Stimulated activated CD8-positive, alpha-beta memory T cell treated with anti-CD3 and anti-CD28 coated beads, Interleukin-15, amount 100 ng/mL, for 4 hours (primary cell): ENCODE measurements around the gene SLC15A2.
"Not testable (repeated sequence)": the region's sequence is repeated elsewhere in the genome, so short reads cannot be mapped to it uniquely, and the experiment has no call there.

ENCODE experiments used
- DNase-seq, 2 donors: peaks; one replicate each; pipeline ENCODE4 v3.0.0-alpha.2; 2020; ENCODE audit warnings: low read depth in 2 of 2

SLC15A2 gene

DNA sequence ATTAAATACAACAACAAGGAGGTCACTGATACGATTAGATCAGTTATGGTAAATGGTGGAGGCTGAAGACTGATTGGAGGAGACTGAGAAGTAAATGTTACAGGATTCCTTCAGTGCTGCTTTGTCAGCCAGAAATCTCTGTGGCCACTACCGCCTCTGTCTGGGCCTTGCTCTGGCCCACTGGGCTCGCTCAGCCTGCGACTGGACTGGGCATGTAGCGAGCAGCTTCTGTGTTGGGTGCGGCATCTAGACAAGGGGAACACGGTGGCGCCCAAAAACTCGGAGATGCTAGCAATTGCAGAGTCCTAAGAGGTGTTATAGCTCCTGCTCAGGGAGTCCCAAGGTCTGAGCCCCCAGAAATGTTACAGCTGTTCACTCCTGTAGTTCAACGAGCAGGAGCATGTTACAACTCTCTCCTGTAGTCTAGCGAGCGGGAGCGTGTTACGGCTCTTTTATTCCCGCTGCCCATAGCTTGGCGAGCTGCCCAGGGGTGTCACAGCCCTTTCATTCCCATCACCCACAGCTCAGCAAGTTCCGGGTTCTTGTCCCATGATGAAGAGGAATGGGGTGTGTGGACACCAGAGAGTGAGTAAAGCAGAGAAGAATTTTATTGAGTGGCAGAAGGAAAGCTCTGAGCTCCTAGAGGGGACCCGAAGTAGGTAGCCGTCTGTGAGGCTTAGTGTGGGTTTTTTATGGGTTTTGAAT lies 24.7 kb downstream of the SLC15A2 start:
- no peak for DNase-seq

DNA sequence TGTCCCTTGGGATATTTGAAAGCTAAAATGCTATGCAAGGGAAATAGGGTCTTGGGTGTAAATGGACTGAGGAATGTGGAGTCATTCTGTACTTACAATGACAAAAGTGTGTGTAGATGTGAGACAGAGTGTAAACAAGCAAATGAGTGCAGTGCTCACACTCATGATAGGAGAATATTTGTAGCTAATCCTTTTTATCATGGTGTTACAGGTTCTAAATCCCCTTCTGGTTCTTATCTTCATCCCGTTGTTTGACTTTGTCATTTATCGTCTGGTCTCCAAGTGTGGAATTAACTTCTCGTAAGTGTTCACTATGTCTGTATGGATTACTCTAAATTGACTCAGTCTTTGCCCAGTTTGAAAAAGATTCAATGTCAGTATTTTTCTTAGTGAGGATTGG lies 30.5 kb downstream of the SLC15A2 start:
- DNase-seq: no peak

- no peak for DNase-seq
Observed at GRCh38 chr3:121926380-121926779, 32.2 kb downstream of the SLC15A2 start.

GRCh38 chr3:121938141-121938855 lies 44.1 kb downstream of the SLC15A2 start:
- not testable (repeated sequence) for DNase-seq

DNA sequence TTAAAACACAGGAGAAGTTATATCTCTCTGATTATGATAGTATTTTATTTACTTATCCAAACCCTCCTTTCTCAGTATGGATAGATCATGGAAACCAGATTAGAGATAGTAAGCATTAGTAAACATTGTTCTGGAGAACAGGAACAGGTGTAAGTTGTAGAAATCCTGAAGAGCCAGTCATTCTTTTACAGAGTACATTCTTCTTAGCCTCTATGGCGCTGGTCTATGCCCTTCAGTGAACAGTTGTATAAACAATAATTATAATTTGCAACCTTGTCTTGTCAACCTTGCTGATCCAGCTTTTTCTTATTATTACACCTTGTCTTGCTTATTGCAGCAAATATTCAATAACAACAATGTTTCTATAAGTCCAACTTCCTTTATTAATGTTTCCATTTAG lies 47.4 kb downstream of the SLC15A2 start:
- no peak for DNase-seq

DNA sequence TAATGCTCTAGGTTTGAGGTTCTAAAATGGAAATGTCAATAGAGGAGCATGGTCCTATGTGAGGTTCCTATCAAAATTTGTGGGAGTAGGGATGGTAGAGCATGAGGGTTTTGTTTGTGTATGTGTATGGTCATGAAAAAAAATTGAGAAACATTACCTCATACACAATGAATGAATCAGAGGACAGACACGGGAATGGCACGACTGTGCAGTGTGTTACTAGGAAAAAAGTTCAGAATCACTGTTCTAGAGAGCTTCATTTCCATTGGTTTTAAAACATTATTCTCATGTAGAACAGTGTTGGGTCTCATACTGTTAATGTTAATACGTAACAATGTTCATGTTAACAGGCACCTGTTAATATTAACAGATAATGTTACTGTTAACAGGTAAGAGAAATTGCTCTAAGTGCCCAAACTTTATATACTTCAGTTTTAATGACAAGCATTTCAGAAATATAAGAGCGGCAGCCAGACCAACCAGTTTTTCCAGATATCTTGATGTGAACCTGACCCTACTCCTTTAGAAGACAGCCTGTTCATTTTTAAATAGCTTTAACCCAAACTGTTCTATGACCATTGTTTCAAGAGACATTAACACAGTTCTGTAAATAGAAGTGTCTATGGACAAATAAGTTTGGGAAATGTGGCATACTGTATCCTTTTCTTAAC lies 48.0 kb downstream of the SLC15A2 start:
- DNase-seq: no peak

- DNase-seq: no peak
Observed at GRCh38 chr3:121943431-121943830, 49.2 kb downstream of the SLC15A2 start.

DNA sequence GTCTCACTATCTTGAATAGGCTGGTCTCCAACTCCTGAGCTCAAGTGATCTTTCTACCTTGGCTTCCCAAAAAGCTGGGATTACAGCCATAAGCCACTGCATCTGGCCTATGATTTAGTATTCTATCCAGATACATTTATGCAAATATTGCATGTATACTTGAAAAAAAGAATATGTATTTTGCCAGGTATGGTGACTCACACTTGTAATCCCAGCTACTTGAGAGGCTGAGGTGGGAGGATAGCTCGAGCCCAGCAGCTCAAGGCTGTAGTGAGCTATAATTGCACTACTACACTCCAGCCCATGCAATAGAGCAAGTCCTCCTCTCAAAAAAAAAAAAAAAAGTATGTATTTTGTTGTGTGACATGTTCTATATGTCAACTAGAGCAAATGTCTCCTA lies 54.4 kb downstream of the SLC15A2 start:
- DNase-seq: no peak

- DNase-seq: no peak
Observed at GRCh38 chr3:121951291-121951919, 57.2 kb downstream of the SLC15A2 start.

GRCh38 chr3:121956363-121956762 lies 62.2 kb downstream of the SLC15A2 start:
- DNase-seq: no peak

GRCh38 chr3:121957674-121958415 lies 63.6 kb downstream of the SLC15A2 start:
- DNase-seq: no peak

DNA sequence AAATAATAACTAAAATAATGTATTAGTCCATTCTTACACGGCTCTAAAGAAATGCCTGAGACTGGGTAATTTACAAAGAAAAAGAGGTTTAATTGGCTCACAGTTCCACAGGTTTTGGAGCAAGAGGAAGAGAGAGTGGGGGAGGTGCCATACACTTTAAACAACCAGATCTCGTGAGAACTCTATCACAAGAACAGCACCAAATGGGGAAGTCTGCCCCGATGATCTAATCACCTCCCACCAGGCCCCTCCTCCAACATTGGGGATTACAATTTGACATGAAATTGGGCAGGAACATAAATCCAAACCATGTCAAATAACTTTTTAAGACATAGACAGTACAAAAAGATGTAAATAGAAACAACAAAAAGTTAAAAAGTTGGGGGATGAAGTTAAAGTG lies 64.6 kb downstream of the SLC15A2 start:
- DNase-seq: no peak

DNA sequence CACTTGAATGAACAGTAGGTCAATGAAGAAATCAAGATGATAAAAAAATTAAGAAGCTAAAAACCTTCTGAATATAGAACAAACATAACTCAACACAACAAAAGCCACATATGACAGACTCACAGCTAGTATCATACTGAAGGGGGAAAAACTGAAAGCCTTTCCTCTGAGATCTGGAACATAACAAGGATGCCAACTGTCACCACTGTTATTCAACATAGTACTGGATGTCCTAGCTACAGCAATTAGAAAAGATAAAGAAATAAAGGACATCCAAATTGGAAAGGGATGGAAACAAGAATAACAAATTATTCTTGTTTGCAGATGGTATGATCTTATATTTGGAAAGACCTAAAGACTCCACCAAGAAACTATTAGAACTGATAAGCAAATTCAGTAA lies 67.1 kb downstream of the SLC15A2 start:
- DNase-seq: no peak

GRCh38 chr3:121962443-121962842 lies 68.2 kb downstream of the SLC15A2 start:
- no peak for DNase-seq

- DNase-seq: no peak
Observed at GRCh38 chr3:121963608-121964007, 69.4 kb downstream of the SLC15A2 start.

GRCh38 chr3:121969631-121970030 lies 75.4 kb downstream of the SLC15A2 start:
- DNase-seq: no peak

DNA sequence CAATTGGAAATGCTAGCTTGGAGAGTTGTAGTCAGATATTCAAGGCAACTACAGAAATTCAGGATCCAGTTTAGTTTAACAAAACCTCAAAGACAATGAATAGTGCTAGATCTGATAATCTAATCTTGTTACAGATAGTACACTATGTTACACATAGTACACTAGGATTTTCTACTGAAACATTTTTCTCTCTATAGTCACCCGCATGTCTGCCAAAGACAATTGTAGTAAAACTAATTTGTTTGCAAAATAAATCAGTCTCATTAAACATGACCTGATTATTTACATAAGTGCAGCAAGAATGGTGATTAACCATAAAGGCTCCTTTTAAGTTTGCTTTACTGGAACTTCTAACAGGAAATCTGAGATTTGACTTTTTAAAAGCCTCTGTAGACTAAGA lies 75.8 kb downstream of the SLC15A2 start:
- no peak for DNase-seq

- no peak for DNase-seq
Observed at GRCh38 chr3:121974601-121975111, 80.5 kb downstream of the SLC15A2 start.

DNA sequence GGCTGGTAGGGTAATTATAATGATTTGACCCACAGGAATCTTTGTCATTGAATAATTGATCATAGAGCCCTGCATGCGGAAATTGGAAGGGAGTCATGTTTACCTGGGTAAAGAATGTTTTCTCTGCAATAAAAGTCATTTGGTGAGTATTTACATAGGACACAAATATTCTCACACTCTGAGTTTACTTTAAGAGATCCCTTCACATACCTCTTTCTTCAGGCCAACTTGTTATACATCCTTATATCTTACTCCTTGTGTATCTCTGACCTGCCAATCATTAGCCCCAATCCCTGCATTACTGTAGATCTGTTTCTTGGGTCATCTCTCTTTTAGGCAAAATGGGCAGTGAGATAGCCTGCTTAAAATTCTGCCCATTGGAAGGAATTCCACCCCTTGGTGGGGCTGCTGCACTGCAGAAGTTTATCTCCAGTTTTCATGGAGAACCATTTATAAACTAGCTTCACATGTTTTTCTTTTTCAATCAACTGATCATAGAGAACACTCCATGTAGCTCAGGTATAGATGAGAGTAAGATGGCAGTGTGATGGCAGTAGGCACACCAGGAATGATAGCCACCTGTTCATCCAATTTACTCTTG lies 81.6 kb downstream of the SLC15A2 start:
- no peak for DNase-seq

- no peak for DNase-seq
Observed at GRCh38 chr3:121976727-121977126, 82.5 kb downstream of the SLC15A2 start.

GRCh38 chr3:121979246-121979645 lies 85.0 kb downstream of the SLC15A2 start:
- no peak for DNase-seq
